GM12892 (cell line): Measurements from ENCODE around the gene SETD4.

ENCODE experiments used
- POLR2A ChIP-seq: IDR thresholded peaks from 2 replicates; pipeline ENCODE4 v1.6.1; 2011; ENCODE audit warnings: low read depth, low read length, control low read depth
- POLR2AphosphoS5 ChIP-seq: IDR thresholded peaks from 2 replicates; pipeline ENCODE4 v1.6.1; 2011; ENCODE audit warnings: low read depth, low read length, control low read depth
- TAF1 ChIP-seq: IDR thresholded peaks from 2 replicates; pipeline ENCODE4 v1.6.1; 2011; ENCODE audit warnings: low read depth, mild to moderate bottlenecking, control low read depth, low read length, borderline replicate concordance

DNA sequence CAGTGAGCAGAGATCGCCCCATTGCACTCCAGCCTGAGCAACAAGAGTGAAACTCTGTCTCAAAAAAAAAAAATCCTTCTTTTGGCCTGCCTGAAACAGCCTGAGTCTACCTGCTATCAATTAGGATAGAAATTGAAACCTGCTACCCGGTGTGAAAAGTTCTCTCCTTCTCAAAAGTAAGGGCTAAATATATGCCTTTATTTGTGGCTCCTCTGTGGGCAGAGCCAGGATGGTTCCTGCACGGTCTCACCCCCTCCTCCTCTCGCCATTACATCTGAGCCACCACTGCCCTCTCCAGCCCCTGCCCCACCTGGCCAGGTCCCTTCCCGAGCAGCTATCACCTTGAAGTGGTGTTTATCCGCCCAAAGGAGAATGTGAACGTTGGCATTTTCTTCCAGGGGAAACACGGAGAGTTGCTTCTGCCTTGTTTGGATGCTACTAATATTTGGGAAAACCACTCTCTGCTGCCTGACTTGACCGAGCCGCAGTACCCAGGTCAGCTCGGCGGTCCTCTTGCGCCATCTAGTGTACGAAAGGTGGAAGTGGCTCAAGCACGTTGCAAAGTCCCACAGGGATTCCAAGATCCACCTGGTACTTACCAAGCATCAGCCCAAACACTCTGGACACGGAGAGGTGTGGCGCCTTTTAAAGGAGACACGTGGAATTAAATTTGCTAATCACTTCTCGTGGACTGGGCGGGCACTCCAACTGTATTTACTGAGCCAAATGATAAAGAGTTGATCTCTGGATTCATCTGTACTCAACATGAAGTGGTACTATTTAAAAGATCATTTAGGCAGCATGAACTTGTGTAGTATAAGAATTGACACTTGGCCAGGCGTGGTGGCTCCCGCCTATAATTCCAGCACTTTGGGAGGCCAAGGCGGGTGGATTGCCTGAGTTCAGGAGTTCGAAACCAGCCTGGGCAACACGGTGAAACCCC lies 31.9 kb downstream of the SETD4 start:
- TF ChIP-seq POLR2AphosphoS5 (no peak), TAF1 (no peak), POLR2A (no peak)
